NCI-H446 treated with DMSO at 0.1 percent for 48 hours (cell line): ENCODE measurements around the gene BLMH.

Source experiments
- DNase-seq: peaks from one replicate; lab custom pipeline; 2025; lab: John Stamatoyannopoulos, UW

BLMH gene

GRCh38 chr17:30291543-30292285, at the start of gene BLMH:
TSS of gene BLMH (minus strand) at chr17:30291944. CDS start at chr17:30291819, 125 bp downstream.
- peak; percentile 69 for DNase-seq

- no peak for DNase-seq
These were observed 49.1 kb upstream of the BLMH start for GRCh38 chr17:30340801-30341356.

GRCh38 chr17:30339086-30339485, 47.3 kb upstream of the BLMH start:
- no peak for DNase-seq

- no peak for DNase-seq
These were observed 45.8 kb upstream of the BLMH start for GRCh38 chr17:30337393-30337999.

GRCh38 chr17:30336369-30337171, 44.8 kb upstream of the BLMH start:
- peak; percentile 67 for DNase-seq

GRCh38 chr17:30334421-30334820, 42.7 kb upstream of the BLMH start:
- DNase-seq: no peak

- no peak for DNase-seq
These were observed 42.0 kb upstream of the BLMH start, which contains the start of gene TMIGD1 for GRCh38 chr17:30333503-30334360. TSS of gene TMIGD1 (minus strand) at chr17:30334057. CDS start at chr17:30332133, 1,924 bp downstream.

- no peak for DNase-seq
These were observed 40.4 kb upstream of the BLMH start for GRCh38 chr17:30332057-30332542.

- no peak for DNase-seq
These were observed 35.1 kb upstream of the BLMH start for GRCh38 chr17:30326809-30327208.

GRCh38 chr17:30324723-30325122, 33.0 kb upstream of the BLMH start:
- DNase-seq: no peak

GRCh38 chr17:30323895-30324319, 32.2 kb upstream of the BLMH start:
- DNase-seq: peak; percentile 79

GRCh38 chr17:30323262-30323894, 31.6 kb upstream of the BLMH start:
- DNase-seq: peak; percentile 64

GRCh38 chr17:30321314-30321713, 29.6 kb upstream of the BLMH start:
- no peak for DNase-seq

GRCh38 chr17:30318155-30318554, 26.4 kb upstream of the BLMH start:
- no peak for DNase-seq

- no peak for DNase-seq
These were observed 25.0 kb upstream of the BLMH start for GRCh38 chr17:30316736-30317135.

- no peak for DNase-seq
These were observed 23.4 kb upstream of the BLMH start for GRCh38 chr17:30315106-30315505.

GRCh38 chr17:30314474-30314873, 22.7 kb upstream of the BLMH start:
- no peak for DNase-seq

- DNase-seq: no peak
These were observed 20.5 kb upstream of the BLMH start for GRCh38 chr17:30312226-30312625.

- no peak for DNase-seq
These were observed 18.8 kb upstream of the BLMH start for GRCh38 chr17:30310562-30310961.

- DNase-seq: no peak
These were observed 17.8 kb upstream of the BLMH start for GRCh38 chr17:30309591-30309990.

- DNase-seq: no peak
These were observed 16.7 kb upstream of the BLMH start for GRCh38 chr17:30308406-30308805.
